Cardiac fibroblast (primary cell): ENCODE measurements around the gene MEGF11.

Source experiments
- DNase-seq, 2 donors: peaks; one replicate each; pipeline versions ENCODE4 v3.0.0 to v3.0.0-alpha.2; 2010; ENCODE audit warnings: low read depth in 2 of 2
- H3K4me3 ChIP-seq, 2 donors: replicated peaks in 1 of 2; 1 replicate in 1 of 2; 2 replicates in 1 of 2; pipeline ENCODE4 v1.5.1; 2011; ENCODE audit warnings: low read depth in 2 of 2, low read length in 2 of 2, mild to moderate bottlenecking in 2 of 2, moderate library complexity in 1 of 2
- TF ChIP-seq, protein P1 (sequence below): IDR thresholded peaks from one replicate; pipeline ENCODE4 v1.5.1; 2011; ENCODE audit warnings: low read depth, mild to moderate bottlenecking, low read length, inconsistent platforms

Gene MEGF11

DNA sequence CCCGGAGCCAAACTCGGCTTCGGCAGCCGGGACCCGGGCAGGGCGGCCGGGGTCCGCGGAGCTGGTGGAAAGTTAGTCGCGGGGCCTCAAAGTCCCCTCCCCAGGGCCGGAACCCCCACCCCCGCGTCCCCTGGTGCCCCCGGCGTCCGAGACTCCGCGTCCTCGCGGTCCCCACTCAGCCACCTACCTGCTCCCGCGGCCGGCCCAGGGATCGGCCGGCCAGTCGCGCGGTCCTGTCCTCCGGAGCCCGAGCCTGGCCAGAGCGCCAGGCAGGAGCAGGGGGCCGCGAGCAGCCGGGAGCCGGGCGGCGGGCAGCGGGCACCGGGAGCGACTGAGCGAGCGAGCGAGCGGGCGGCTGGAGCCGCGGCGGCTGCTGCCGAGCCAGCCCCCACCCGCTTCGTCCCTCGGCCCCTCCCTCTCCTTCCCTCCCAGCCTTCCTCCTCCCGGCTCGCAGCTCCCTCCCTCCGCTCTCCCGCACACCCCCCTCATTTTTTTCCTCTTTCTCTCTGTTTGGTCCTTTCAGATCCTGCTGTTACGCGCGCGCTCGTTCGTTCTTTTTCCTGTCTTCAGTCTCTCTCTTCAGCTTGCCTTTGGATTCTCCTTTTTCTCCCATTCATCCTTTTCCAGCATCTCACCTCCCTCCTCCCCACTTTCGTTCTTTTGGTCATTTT, at the start of gene MEGF11:
Gene MEGF11 (minus strand): TSS at position 333 of the 671 bp plus-strand sequence. CDS start 125,347 bp downstream, outside the sequence.
- peak within 1 kb of the TSS; percentile 40 to 41 for H3K4me3 ChIP-seq
- DNase-seq = peak; percentile 37 to 49
- TF ChIP-seq, protein P1, sequence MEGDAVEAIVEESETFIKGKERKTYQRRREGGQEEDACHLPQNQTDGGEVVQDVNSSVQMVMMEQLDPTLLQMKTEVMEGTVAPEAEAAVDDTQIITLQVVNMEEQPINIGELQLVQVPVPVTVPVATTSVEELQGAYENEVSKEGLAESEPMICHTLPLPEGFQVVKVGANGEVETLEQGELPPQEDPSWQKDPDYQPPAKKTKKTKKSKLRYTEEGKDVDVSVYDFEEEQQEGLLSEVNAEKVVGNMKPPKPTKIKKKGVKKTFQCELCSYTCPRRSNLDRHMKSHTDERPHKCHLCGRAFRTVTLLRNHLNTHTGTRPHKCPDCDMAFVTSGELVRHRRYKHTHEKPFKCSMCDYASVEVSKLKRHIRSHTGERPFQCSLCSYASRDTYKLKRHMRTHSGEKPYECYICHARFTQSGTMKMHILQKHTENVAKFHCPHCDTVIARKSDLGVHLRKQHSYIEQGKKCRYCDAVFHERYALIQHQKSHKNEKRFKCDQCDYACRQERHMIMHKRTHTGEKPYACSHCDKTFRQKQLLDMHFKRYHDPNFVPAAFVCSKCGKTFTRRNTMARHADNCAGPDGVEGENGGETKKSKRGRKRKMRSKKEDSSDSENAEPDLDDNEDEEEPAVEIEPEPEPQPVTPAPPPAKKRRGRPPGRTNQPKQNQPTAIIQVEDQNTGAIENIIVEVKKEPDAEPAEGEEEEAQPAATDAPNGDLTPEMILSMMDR = no peak

GRCh38 chr15:66302489-66303278, 49.1 kb upstream of the MEGF11 start:
- TF ChIP-seq, protein P1 = no peak
- H3K4me3 ChIP-seq = no peak overlapping the region
- no peak for DNase-seq

GRCh38 chr15:66298803-66299251, 45.3 kb upstream of the MEGF11 start:
- H3K4me3 ChIP-seq = no peak overlapping the region
- DNase-seq = no peak
- TF ChIP-seq, protein P1 = no peak

- DNase-seq = no peak
- TF ChIP-seq, protein P1 = no peak
- H3K4me3 ChIP-seq = no peak overlapping the region
These were observed 42.6 kb upstream of the MEGF11 start for GRCh38 chr15:66296186-66296585.

DNA sequence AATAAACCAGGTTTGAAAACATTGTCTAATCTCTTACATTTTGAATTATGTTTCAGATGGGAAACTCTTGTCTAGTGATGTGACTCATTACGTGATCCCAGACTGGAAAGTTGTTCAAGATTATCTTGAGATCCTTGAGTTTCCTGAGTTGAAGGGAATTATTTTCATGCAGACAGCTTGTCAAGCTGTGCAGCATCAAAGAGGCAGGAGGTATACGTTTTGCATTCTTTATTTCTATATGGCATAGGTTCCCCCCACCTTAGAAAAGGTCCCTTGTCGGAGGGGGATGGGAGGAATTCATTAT, 41.3 kb upstream of the MEGF11 start:
- TF ChIP-seq, protein P1 = no peak
- no peak for DNase-seq
- no peak overlapping the region for H3K4me3 ChIP-seq

DNA sequence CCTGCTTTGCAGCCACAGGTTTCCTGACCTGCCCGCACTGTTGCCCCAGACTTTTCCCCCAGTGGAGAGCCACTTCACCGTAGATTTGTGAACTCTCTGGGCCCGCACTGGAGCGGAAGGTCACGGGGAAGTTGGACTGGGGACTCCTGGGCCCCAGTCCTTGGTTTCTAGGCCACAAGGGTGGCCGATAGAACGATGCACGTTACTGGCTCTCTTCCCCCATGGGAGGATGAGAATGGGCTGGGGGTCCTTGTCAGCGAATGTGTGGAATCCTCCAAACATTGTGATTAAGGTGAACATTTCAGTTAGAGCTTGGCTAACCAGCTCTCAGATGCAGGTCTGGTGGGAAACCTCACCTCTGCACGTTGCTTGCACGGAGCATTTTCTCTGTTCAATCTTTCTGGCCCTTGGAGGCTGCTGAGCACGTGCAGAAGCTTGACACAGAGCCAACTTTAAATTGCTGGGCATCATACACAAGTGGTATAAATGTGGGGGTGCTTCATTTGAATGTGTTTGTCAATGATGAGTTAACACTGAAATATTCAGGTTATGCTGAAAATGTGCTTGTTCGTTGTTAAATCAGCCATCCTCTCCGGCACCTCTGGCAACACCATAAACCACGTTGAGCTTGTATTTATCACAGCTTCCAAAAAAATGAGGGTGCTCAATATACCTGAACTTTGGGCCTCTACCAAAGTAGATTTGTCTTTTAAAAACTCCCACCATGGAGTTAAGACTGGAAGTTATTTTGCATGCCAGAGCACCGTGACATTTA, 40.8 kb upstream of the MEGF11 start:
- TF ChIP-seq, protein P1 = no peak
- peak; percentile 79 to 81 for DNase-seq
- H3K4me3 ChIP-seq = peak overlapping the region; percentile 51 to 59
